Measurements from ENCODE around the gene EFNA5. TPM values are rescaled to one million over a fixed set of nuclear protein-coding genes. Genes with fewer than 3 reads are reported as not detected.

The EFNA5 gene
- total RNA-seq, 1 donor from 2014 or later = 57.5 TPM

DNA sequence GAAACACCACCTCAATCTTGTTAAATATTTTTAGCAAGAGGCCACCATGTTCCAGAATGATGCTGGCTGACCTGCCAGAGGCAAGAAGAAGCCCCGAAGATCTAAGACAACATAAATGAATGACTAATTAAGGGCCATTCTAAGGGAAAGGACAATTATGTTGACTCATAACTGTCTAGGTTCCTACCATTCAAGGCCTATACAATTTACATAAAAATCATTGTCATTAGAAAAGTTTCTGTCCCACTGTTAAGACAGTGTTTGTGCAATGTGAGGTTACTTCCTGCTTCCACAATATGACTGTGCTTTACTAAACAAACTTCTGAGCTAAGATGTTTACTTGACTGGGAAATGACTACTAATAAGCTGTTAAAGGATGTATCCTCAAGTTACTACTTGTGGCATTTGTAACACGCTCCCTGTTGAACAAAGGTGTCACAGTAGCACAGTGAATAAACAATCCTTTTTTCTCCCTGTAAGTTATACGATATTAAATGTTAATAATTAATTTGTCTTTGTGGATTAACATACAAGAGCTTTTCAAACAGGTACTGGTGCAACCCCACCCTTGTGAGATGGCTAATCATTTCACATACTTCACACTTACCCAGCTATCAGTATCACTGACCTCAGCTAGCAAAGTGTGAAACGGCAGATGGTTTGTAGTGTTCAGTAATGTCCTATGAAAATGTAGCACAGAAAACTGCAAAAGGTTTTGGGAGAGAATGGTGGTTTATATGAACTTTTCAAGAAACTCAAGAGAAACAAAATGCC is 195.8 kb downstream of the EFNA5 start:
- Mint-ChIP-seq H3K4me1 (peaks cover 31% of the 10 kb centered on the region), H3K27ac (peak overlapping the region; percentile 18), H3K27me3 (ENCODE audit: low read depth) (no peaks in the 10 kb centered on the region), H3K4me3 (no peak overlapping the region), H3K36me3 (no peaks in the 10 kb centered on the region), H3K9me3 (no peaks in the 10 kb centered on the region)
- TF ChIP-seq, protein P1, sequence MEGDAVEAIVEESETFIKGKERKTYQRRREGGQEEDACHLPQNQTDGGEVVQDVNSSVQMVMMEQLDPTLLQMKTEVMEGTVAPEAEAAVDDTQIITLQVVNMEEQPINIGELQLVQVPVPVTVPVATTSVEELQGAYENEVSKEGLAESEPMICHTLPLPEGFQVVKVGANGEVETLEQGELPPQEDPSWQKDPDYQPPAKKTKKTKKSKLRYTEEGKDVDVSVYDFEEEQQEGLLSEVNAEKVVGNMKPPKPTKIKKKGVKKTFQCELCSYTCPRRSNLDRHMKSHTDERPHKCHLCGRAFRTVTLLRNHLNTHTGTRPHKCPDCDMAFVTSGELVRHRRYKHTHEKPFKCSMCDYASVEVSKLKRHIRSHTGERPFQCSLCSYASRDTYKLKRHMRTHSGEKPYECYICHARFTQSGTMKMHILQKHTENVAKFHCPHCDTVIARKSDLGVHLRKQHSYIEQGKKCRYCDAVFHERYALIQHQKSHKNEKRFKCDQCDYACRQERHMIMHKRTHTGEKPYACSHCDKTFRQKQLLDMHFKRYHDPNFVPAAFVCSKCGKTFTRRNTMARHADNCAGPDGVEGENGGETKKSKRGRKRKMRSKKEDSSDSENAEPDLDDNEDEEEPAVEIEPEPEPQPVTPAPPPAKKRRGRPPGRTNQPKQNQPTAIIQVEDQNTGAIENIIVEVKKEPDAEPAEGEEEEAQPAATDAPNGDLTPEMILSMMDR (IDR thresholded peaks at IDR 0.05; ENCODE audit: unreplicated experiment) = no peak
- no peak for DNase-seq (ENCODE audit: low spot score in 2 of 2, unreplicated experiment in 2 of 2)

DNA sequence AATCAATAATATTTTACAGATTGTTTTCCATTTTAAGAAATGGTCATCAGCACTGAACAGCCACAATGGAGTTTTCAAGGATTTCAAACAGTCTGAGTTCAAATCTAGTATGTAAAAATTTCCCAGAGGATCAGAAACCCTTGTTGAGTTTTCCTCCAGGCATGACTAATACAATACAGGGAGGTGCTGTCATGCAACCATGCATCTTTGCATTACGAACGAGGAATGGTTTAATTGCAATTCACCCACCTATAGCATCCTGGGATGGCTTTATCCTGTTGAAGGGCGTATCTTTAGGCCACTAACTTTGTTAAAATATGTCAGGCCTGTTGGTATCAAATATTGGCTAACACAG is 196.4 kb downstream of the EFNA5 start:
- Mint-ChIP-seq H3K9me3 (no peaks in the 10 kb centered on the region), H3K4me3 (no peak overlapping the region), H3K27ac (no peak overlapping the region), H3K27me3 (ENCODE audit: low read depth) (no peaks in the 10 kb centered on the region), H3K36me3 (no peaks in the 10 kb centered on the region), H3K4me1 (peaks cover 33% of the 10 kb centered on the region)
- TF ChIP-seq, protein P1 (IDR thresholded peaks at IDR 0.05; ENCODE audit: unreplicated experiment) = no peak
- DNase-seq (ENCODE audit: low spot score in 2 of 2, unreplicated experiment in 2 of 2) = no peak

GRCh38 chr5:107472620-107473064 is 198.1 kb downstream of the EFNA5 start:
- no peak for DNase-seq (ENCODE audit: low spot score in 2 of 2, unreplicated experiment in 2 of 2)
- Mint-ChIP-seq H3K9me3 (no peaks in the 10 kb centered on the region), H3K4me1 (peaks cover 42% of the 10 kb centered on the region), H3K36me3 (no peaks in the 10 kb centered on the region), H3K27ac (no peak overlapping the region), H3K4me3 (no peak overlapping the region), H3K27me3 (ENCODE audit: low read depth) (no peaks in the 10 kb centered on the region)
- TF ChIP-seq, protein P1 (IDR thresholded peaks at IDR 0.05; ENCODE audit: unreplicated experiment) = no peak

DNA sequence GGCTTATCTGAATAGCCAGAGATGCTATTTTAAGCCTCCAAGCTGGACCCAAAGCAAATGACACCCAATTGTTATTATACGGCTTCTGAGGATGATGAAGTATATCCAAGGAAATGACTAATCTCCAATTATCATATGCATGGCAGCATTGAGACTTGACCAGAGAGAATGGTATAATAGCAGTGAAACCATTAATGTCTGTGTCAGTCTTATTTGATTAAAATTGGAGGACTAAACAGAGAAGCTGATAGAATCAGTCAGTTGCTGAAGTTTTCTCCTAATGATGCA is 200.5 kb downstream of the EFNA5 start:
- peaks cover 54% of the 10 kb centered on the region for H3K4me1 Mint-ChIP-seq
- no peak overlapping the region for H3K27ac Mint-ChIP-seq
- no peaks in the 10 kb centered on the region for H3K27me3 Mint-ChIP-seq (ENCODE audit: low read depth)
- TF ChIP-seq, protein P1 (IDR thresholded peaks at IDR 0.05; ENCODE audit: unreplicated experiment) = no peak
- H3K4me3 Mint-ChIP-seq = no peak overlapping the region
- no peaks in the 10 kb centered on the region for H3K36me3 Mint-ChIP-seq
- H3K9me3 Mint-ChIP-seq = no peaks in the 10 kb centered on the region
- no peak for DNase-seq (ENCODE audit: low spot score in 2 of 2, unreplicated experiment in 2 of 2)

DNA sequence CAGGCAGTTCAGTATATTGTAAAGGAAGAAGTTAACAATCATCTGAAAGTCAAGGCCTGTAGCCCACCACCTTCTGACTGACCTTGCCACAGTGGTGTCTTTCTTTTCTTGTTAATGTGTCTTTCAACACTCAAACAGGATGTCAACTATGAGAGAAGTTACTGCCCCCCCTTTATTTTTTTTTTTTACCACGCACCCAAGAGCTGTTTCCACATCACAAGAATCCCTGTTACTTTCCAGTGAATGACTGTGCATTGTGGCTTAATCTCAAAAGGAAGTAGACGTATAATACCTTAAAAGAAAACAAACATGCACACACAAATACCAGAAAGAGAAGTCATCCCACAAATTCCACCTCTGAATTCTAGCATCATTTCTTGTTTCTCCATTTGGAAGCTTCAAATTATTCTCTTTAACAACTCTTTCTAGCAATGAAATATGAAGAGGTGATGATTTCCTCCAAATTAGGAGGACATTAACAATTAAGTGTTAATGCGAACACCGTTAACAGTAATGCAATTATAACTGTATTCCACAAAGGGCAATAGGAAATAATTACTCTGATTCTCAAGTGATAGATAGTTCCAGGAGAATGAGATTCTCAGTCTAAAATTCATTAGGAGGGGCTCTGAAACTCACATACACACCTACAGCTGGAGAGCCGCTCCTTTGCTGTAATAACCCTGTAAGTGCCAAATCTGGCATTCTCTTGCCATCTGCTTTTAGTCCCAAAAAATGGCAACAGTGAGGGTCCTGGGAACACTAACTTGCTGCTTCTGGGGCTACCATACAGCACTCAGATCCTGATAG is 201.0 kb downstream of the EFNA5 start:
- Mint-ChIP-seq H3K4me1 (peaks cover 58% of the 10 kb centered on the region), H3K27ac (peak overlapping the region; percentile 49), H3K9me3 (no peaks in the 10 kb centered on the region), H3K36me3 (no peaks in the 10 kb centered on the region), H3K27me3 (ENCODE audit: low read depth) (no peaks in the 10 kb centered on the region), H3K4me3 (no peak overlapping the region)
- no peak for DNase-seq (ENCODE audit: low spot score in 2 of 2, unreplicated experiment in 2 of 2)
- TF ChIP-seq, protein P1 (IDR thresholded peaks at IDR 0.05; ENCODE audit: unreplicated experiment) = no peak

All from mesothelial cell of epicardium (in vitro differentiated cells).